ENCODE measurements around the gene PANK4.

DNA sequence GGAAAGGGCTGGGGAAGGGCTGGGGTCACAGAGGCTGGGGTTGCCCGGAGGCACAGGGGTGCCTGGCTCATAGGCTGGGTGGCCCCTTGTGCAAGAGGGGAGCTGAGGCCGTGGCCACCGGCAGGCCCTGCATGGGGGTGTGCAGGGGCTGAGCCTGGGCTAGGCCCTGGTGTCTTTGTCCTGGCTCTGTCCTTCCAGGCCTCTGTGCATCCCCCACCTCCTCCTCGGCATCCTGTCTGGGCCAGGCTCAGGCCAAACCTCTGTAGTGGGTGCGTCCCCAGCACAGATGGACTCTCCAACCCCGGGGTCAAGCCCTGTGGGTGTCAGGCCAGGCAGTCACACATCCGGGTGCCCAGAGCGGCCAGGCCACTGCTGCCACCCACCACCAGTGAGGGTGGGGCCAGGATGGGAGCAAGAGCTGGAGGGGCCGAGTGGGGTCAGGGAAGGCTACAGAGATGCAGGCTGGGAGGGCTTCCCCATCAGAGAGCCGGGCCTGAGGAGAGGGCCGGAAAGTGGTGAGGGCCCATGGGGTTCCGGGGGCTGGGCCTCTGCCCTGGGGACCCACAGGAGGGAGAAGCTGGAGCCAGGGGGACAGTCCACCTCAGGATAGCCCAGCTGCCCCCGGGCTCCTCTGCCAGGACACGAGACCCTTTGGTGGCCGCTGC lies 19.4 kb downstream of the PANK4 start:
- TF ChIP-seq RFX5 (IDR thresholded peaks at IDR 0.05; ENCODE audit: borderline replicate concordance, low read depth, low read length) (no peak), ZNF274 (IDR thresholded peaks at IDR 0.05; ENCODE audit: borderline replicate concordance, extremely low read depth, low read length) (no peak)
- TF ChIP-seq, protein P1, sequence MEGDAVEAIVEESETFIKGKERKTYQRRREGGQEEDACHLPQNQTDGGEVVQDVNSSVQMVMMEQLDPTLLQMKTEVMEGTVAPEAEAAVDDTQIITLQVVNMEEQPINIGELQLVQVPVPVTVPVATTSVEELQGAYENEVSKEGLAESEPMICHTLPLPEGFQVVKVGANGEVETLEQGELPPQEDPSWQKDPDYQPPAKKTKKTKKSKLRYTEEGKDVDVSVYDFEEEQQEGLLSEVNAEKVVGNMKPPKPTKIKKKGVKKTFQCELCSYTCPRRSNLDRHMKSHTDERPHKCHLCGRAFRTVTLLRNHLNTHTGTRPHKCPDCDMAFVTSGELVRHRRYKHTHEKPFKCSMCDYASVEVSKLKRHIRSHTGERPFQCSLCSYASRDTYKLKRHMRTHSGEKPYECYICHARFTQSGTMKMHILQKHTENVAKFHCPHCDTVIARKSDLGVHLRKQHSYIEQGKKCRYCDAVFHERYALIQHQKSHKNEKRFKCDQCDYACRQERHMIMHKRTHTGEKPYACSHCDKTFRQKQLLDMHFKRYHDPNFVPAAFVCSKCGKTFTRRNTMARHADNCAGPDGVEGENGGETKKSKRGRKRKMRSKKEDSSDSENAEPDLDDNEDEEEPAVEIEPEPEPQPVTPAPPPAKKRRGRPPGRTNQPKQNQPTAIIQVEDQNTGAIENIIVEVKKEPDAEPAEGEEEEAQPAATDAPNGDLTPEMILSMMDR (IDR thresholded peaks at IDR 0.05; ENCODE audit: control extremely low read depth in 1 of 3, insufficient read depth in 1 of 3, low read depth in 1 of 3, low read length in 3 of 3), result no peak

Measured in H1 (cell line).